ENCODE results near the gene TEAD4.

TEAD4 gene

GRCh38 chr12:2959192-2959504, at the start of gene TEAD4:
Gene TEAD4, plus strand, starts transcription at chr12:2959397.
- peak; percentile 44 to 62 for DNase-seq

GRCh38 chr12:2912216-2912575, 47.0 kb upstream of the TEAD4 start:
- DNase-seq, result no peak

- no peak for DNase-seq
Observed at GRCh38 chr12:2919249-2919648, 39.9 kb upstream of the TEAD4 start.

GRCh38 chr12:2922329-2922728, 36.9 kb upstream of the TEAD4 start:
- DNase-seq, result no peak

GRCh38 chr12:2923057-2923456, 36.1 kb upstream of the TEAD4 start:
- DNase-seq, result no peak

- no peak for DNase-seq
Observed at GRCh38 chr12:2924019-2924418, 35.2 kb upstream of the TEAD4 start.

- DNase-seq, result no peak
Observed at GRCh38 chr12:2925322-2925995, 33.7 kb upstream of the TEAD4 start.

- no peak for DNase-seq
Observed at GRCh38 chr12:2930865-2931264, 28.3 kb upstream of the TEAD4 start.

- no peak for DNase-seq
Observed at GRCh38 chr12:2933586-2933985, 25.6 kb upstream of the TEAD4 start.

- DNase-seq, result no peak
Observed at GRCh38 chr12:2934371-2934770, 24.8 kb upstream of the TEAD4 start.

GRCh38 chr12:2936301-2936700, 22.9 kb upstream of the TEAD4 start:
- DNase-seq, result no peak

GRCh38 chr12:2937500-2937899, 21.7 kb upstream of the TEAD4 start:
- DNase-seq, result no peak

- no peak for DNase-seq
Observed at GRCh38 chr12:2939191-2939590, 20.0 kb upstream of the TEAD4 start.

- no peak for DNase-seq
Observed at GRCh38 chr12:2940564-2940963, 18.6 kb upstream of the TEAD4 start.

- DNase-seq, result no peak
Observed at GRCh38 chr12:2941524-2941923, 17.7 kb upstream of the TEAD4 start.

- peak; percentile 11 to 37 for DNase-seq
Observed at GRCh38 chr12:2944401-2945047, 14.7 kb upstream of the TEAD4 start.

- DNase-seq, result no peak
Observed at GRCh38 chr12:2949411-2949810, 9.8 kb upstream of the TEAD4 start.

GRCh38 chr12:2955888-2956287, 3.3 kb upstream of the TEAD4 start:
- no peak for DNase-seq

GRCh38 chr12:2957816-2958431, 1.3 kb upstream of the TEAD4 start:
- DNase-seq, result no peak

- DNase-seq, result peak; percentile 68 to 74
Observed at GRCh38 chr12:2958432-2959191, 585 bp upstream of the TEAD4 start.

- peak; percentile 37 to 56 for DNase-seq
Observed at GRCh38 chr12:2959505-2960389, 550 bp downstream of the TEAD4 start.

GRCh38 chr12:2960390-2960956, 1.3 kb downstream of the TEAD4 start:
- DNase-seq, result peak in 1 of 2 experiments; percentile 11
